ENCODE measurements around the gene TFPT. TPM values are rescaled to one million over a fixed set of nuclear protein-coding genes. Genes with fewer than 3 reads are reported as not detected.

The TFPT gene
- total and polyA plus RNA-seq, 2 of the 13 experiments (the other 11 are each of a cell fraction or from before 2014, with no cell fraction given), result 8.4 to 10.7 TPM

DNA sequence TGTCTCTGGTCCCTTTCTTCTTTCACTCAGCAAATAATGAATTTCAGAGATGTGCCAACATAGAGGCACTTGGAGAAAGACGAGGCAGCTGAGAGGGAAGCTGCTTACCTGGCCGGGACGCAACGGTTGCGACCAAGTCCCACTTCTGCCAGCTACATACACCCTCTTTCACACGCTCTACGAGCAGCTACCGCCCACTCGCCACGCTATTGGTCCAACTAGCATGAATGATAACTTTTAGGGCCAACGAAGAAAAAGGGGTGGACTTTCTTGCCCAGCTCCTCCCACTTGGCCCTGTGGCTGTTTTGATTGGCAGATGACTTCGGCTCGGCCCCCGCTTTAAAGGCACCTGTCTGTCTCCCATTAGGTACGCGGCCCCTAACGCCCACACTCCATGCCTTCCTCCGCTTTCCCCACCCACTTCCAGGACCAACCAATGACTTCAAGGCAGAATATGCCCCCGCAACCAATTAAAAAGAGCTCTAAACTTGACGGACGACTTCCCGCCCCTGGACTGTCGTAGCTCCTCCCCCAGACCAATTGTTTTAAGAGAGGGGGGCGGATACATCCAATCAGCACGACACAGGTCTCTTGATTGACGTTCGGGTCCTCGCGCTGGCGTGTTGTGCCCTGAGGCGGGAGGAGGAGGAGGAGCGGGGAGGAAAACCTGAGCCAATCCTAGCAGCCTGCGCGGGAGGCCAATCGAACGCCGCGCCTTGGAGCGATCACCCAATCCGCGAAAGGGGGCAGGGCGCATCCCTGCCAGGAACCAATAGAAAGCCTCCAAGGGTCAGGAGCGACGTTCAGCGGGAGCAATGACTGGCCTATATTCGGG, 21.6 kb upstream of the TFPT start (continued):
- TF ChIP-seq ZNF75D (CRISPR knock-in tag; IDR thresholded peaks at IDR 0.05; ENCODE audit: borderline replicate concordance) (no peak), KLF15 (CRISPR knock-in tag; IDR thresholded peaks at IDR 0.05; ENCODE audit: borderline replicate concordance) (no peak; the same call in 1 of the 2 replicates), ZNF501 (CRISPR knock-in tag; IDR thresholded peaks at IDR 0.05) (no peak; the same call in 1 of the 2 replicates), ZNF879 (CRISPR knock-in tag; IDR thresholded peaks at IDR 0.05) (no peak), NFKB2 (CRISPR knock-in tag; IDR thresholded peaks at IDR 0.05; ENCODE audit: borderline replicate concordance) (no peak; the same call in 1 of the 2 replicates), ZNF34 (CRISPR knock-in tag; IDR thresholded peaks at IDR 0.05; ENCODE audit: borderline replicate concordance) (no peak), ZFP41 (CRISPR knock-in tag; IDR thresholded peaks at IDR 0.05; ENCODE audit: borderline replicate concordance) (no peak), SOX13 (IDR thresholded peaks at IDR 0.05) (no peak), SOX13 (CRISPR knock-in tag; conservative IDR thresholded peaks at IDR 0.05 in 1 of 2, IDR thresholded peaks at IDR 0.05 in 1 of 2) (no peak), ZFX (CRISPR knock-in tag; IDR thresholded peaks at IDR 0.05; ENCODE audit: low read depth) (no peak), CEBPG (CRISPR knock-in tag; IDR thresholded peaks at IDR 0.05) (no peak), NAIF1 (CRISPR knock-in tag; IDR thresholded peaks at IDR 0.05; ENCODE audit: borderline replicate concordance) (no peak), SNRNP70 (IDR thresholded peaks at IDR 0.05; ENCODE audit: low read depth, low read length) (no peak), MYC (CRISPR knock-in tag; IDR thresholded peaks at IDR 0.05; ENCODE audit: borderline replicate concordance) (no peak), FOSL2 (CRISPR knock-in tag; IDR thresholded peaks at IDR 0.05) (no peak), ZNF510 (CRISPR knock-in tag; IDR thresholded peaks at IDR 0.05; ENCODE audit: low read depth) (no peak), HCFC1 (IDR thresholded peaks at IDR 0.05; ENCODE audit: low read depth, low read length) (no peak), ZNF292 (CRISPR knock-in tag; IDR thresholded peaks at IDR 0.05; ENCODE audit: borderline replicate concordance, low read depth) (no peak; the same call in 1 of the 2 replicates), ZXDC (CRISPR knock-in tag; IDR thresholded peaks at IDR 0.05) (no peak), ZNF782 (CRISPR knock-in tag; IDR thresholded peaks at IDR 0.05; ENCODE audit: borderline replicate concordance) (no peak), TARDBP (CRISPR knock-in tag; IDR thresholded peaks at IDR 0.05) (0 out of 2 replicates have a peak, but pooled peaks have one; percentile 24)
- TF ChIP-seq, protein P1, sequence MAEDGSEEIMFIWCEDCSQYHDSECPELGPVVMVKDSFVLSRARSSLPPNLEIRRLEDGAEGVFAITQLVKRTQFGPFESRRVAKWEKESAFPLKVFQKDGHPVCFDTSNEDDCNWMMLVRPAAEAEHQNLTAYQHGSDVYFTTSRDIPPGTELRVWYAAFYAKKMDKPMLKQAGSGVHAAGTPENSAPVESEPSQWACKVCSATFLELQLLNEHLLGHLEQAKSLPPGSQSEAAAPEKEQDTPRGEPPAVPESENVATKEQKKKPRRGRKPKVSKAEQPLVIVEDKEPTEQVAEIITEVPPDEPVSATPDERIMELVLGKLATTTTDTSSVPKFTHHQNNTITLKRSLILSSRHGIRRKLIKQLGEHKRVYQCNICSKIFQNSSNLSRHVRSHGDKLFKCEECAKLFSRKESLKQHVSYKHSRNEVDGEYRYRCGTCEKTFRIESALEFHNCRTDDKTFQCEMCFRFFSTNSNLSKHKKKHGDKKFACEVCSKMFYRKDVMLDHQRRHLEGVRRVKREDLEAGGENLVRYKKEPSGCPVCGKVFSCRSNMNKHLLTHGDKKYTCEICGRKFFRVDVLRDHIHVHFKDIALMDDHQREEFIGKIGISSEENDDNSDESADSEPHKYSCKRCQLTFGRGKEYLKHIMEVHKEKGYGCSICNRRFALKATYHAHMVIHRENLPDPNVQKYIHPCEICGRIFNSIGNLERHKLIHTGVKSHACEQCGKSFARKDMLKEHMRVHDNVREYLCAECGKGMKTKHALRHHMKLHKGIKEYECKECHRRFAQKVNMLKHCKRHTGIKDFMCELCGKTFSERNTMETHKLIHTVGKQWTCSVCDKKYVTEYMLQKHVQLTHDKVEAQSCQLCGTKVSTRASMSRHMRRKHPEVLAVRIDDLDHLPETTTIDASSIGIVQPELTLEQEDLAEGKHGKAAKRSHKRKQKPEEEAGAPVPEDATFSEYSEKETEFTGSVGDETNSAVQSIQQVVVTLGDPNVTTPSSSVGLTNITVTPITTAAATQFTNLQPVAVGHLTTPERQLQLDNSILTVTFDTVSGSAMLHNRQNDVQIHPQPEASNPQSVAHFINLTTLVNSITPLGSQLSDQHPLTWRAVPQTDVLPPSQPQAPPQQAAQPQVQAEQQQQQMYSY (CRISPR knock-in tag; IDR thresholded peaks at IDR 0.05), result no peak
- TF ChIP-seq, protein P2, sequence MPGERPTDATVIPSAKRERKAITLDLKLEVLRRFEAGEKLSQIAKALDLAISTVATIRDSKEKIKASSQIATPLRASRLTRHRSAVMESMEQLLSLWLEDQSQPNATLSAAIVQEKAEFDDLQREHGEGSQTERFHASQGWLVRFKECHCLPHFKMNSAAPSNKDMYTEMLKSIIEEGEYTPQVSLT (CRISPR knock-in tag; IDR thresholded peaks at IDR 0.05; ENCODE audit: borderline replicate concordance, low read depth), result no peak
